MV-4-11 (cell line): ENCODE measurements around the gene UBE2G2.

Experiments used
- DNase-seq: peaks from one replicate; lab custom pipeline; 2025; lab: John Stamatoyannopoulos, UW

Gene UBE2G2

GRCh38 chr21:44790368-44790767, 11.3 kb downstream of the UBE2G2 start:
- no peak for DNase-seq

DNA sequence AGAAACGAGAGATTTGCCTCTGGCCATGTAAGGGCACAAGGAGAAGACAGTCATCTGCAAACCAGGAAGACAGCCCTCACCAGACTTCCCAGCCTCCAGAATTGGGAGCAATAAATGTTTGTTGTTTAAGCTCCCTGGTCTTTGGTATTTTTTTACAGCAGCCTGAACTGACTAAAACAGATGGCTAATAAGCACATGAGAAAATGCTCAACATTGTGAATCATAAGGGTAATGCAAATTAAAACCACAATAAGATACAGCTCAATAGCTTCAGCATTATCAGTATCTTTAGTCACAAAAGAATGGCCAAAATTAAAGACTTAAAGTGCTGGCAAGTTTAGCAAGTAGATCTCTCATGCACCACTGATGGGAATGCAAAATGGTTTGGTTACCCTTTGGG, 11.7 kb downstream of the UBE2G2 start:
- DNase-seq: no peak

GRCh38 chr21:44785620-44786335, 15.8 kb downstream of the UBE2G2 start:
- DNase-seq: no peak

- no peak for DNase-seq
These were observed 16.8 kb downstream of the UBE2G2 start for GRCh38 chr21:44784810-44785209.

DNA sequence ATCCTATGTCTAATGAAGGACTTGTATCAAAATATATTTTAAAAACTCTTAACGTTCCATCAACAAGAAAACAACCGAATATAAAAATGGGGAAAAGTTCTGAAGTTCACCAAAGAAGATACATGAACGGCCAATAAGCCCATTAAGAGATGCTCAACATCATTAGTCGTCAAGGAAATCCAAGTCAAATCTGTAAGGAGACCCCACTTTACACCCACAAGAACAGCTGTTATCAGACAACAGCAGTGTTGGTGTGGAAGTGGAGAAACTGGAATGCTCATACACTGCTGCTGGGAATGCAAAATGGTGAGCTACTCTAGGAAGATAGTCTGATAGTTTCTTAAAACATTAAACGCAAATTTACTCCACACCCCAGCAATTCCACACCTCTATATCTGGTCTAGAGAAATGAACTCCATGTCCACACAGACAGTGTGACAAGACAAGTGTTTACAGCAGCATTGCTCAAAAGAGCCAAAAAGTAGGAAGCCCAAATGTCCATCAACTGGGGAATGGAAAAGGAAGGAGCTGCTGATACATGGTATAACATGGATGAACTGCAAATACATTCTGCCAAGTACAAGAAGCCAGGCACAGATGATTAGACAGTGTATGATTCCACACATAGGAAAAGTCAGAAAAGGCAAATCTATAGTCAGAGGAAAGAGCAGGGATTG, 18.5 kb downstream of the UBE2G2 start:
- no peak for DNase-seq

GRCh38 chr21:44780767-44781459, 20.7 kb downstream of the UBE2G2 start:
- no peak for DNase-seq

DNA sequence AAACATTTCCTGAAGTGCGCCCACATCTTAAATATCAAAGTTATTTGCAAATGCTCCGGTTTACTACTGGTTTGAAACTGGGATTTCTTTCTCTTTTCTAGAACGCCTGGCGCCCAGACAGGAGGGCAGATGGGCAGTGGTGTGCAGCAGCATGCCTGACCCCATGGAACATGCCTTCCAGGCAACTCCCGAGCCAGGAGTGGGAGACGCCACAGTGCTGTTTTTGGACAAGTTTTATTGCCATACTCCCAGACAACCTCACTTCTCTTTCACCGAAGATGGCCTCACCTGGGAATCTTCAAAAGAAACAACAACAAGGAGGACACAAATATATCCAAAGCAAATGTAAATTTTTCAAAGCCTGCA, 21.5 kb downstream of the UBE2G2 start:
- DNase-seq: no peak

DNA sequence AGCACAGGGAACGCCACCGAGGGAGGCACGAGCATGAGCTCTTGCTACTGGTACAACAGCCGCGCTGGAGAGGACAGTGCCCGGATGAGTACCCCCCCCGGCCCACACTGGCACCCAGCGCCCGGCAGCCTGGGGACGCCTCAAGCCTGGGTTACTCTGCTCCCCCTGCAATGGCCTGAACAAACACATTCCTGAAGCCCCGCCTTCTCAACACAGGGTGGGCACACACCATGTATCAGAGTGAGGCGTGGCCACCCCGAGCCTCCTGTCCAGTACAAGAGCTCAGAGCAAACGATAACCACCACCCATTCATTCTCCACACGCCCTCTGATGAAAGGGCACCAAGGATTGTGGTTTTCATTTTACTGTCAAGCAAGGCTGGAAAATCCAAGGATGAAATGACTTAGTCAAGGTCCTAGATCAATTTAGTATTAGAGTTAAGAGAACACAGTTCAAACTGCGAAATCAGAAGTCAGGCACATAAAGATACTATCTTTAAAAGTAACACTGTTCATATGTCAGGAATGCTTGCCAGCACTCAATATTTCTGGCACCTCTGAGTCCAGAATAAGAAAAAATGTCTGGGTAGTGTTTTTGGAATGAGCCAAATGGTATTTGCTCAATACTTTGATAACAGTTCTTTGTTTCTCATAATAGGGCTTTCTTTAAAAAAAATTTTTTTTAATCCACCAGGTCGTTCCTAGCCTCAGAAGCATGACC, 22.0 kb downstream of the UBE2G2 start:
- DNase-seq: no peak

DNA sequence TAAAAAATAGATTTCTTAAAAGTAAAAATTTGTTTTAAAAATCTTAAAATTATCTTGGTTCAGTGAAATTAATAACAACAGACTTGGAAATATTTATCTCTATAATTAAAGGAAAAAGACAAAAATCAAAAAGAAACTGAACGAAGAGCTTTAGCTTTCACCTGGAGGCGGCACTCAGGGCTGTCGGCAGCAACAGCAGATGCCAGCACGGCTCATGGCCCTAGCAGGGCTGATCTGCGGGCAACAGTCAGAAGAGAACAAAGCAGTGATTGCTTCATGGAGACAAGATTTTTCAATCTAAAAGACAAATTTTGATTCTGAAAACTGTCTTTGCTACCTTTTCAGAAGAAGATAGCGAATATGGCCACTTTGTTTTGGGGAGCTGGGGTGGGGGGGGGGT, 22.6 kb downstream of the UBE2G2 start:
- no peak for DNase-seq

GRCh38 chr21:44778499-44778911, 23.1 kb downstream of the UBE2G2 start:
- DNase-seq: peak; percentile 79

DNA sequence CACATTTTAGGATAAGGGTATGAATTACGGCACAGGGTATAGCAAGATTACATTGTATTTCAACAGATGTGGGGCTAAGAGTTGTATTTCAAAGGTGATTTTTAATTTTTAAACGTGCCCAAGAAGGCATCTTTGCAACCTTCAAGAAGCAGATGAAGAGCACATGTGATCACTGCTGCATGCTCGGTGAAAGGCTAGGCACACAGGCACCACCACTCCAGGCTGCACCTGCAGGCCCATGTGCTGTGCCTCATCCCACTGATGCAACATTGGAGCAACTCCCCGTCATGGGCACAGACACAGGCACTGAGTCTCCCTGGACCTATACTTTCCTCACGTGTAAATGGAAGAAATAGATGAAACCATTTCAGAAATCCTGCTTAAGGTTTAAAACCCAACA, 23.5 kb downstream of the UBE2G2 start:
- DNase-seq: no peak

- no peak for DNase-seq
These were observed 26.6 kb downstream of the UBE2G2 start for GRCh38 chr21:44774972-44775371.

- no peak for DNase-seq
These were observed 28.2 kb downstream of the UBE2G2 start for GRCh38 chr21:44773291-44773932.

- DNase-seq: no peak
These were observed 29.6 kb downstream of the UBE2G2 start for GRCh38 chr21:44771896-44772525.

GRCh38 chr21:44767834-44768831, 33.5 kb downstream of the UBE2G2 start:
- no peak for DNase-seq

- DNase-seq: no peak
These were observed 34.7 kb downstream of the UBE2G2 start for GRCh38 chr21:44766818-44767354.

DNA sequence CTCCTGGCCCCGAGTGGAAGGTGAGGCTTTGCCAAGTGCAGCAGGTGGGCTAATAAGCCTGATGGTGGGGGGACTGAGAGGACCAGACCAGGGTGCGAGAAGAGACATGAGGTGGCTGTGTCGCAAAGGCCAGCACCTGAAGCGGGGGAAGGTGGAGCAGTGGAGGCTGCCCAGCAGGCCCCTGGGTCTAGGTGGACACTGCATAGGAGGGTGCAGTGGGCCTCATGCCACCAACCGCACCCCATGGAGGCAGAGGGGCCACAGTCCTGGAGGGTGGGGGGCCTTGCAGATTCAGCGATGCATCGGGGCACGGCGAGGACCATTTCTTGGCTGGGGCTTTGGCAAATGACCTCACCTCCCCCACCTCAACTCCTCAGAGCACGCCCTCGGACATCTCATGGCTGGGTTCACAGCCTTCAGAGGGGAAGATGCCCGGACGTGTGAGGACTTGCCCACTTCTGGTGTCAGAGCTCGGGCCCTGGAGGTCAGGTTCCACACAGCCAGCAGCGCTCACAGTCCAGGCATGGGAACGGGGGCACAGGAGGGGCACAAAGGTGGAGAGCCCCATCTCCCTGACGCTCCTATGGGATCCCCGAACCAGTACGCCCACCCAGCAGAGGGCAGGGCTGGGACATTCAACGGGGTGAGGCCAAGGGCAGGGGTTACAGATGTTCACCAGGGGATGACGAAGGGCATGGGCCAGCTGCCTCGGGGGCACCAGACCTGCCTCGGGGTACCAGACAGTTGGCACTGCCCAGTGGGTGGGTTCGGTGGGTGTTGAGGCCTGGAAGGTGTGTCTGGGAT, 35.4 kb downstream of the UBE2G2 start:
- no peak for DNase-seq

GRCh38 chr21:44765231-44766013, 36.2 kb downstream of the UBE2G2 start:
- no peak for DNase-seq
